ENCODE data around the gene MPP2.

The MPP2 gene

DNA sequence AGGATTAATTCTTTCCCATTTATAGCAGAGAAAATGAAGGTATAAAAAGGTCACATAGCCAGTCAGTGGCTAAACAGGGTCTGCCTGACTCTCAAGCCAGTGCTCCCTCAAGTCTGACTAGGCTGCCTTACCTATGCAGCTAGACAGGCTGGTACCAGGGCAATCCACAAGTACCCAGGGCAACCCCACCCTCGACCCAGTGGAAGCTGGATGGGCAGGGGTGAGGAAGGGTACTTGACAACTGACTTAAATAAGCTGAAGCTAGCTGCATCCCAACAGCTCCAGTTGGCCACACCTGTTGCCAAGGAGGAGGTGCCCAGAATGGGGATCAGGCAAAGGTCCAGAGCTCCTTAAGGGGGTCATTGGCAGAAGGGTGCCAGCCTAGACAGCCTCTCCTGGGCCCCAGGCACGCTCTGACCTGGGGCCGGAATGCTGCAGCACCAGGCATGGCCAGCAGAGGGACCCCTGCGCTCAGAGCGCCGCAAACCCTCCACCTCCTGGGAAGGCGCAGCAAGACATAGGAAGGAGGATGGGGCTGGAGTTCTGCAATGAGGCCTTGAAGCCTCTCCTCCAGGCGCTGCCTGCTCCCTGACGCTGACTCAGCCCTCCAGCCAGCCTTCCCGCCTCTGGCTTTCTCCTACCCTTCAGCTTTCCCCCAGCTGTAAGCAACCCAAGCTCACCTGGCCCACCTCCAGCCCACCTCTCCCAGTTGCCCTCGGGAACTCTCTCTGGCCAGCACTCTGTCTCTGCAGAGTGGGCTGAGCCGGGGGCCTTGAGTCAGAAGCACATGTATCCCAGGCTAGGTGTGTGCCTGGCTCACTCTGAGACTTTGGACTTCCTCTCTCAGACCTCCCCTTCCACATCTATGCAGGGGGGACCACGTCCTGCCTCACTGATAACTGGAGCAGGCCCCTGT lies 28.8 kb downstream of the MPP2 start:
- Histone ChIP-seq H3F3A (ENCODE audit: control insufficient read depth, insufficient read depth) (no peaks in the 10 kb centered on the region), H3K79me2 (ENCODE audit: control insufficient read depth, low read length) (no peaks in the 10 kb centered on the region), H3K27ac (ENCODE audit: low read depth, low read length) (no peak overlapping the region), H3K36me3 (ENCODE audit: control insufficient read depth, low read length) (no peaks in the 10 kb centered on the region), H3K9me3 (ENCODE audit: control insufficient read depth, insufficient read depth, low read length) (no peaks in the 10 kb centered on the region), H3K4me2 (ENCODE audit: low read length) (no peak overlapping the region), H3K4me1 (ENCODE audit: control insufficient read depth, low read length) (no peaks in the 10 kb centered on the region), H3K4me3 (ENCODE audit: low read length) (no peak overlapping the region), H4K20me1 (ENCODE audit: control insufficient read depth, insufficient read depth, low read depth, low read length) (no peaks in the 10 kb centered on the region), H3K9me2 (replicated peaks; ENCODE audit: control insufficient read depth, low read length) (no peaks in the 10 kb centered on the region), H3K27me3 (ENCODE audit: control insufficient read depth, low read length) (no peaks in the 10 kb centered on the region)
- TF ChIP-seq, protein P1, sequence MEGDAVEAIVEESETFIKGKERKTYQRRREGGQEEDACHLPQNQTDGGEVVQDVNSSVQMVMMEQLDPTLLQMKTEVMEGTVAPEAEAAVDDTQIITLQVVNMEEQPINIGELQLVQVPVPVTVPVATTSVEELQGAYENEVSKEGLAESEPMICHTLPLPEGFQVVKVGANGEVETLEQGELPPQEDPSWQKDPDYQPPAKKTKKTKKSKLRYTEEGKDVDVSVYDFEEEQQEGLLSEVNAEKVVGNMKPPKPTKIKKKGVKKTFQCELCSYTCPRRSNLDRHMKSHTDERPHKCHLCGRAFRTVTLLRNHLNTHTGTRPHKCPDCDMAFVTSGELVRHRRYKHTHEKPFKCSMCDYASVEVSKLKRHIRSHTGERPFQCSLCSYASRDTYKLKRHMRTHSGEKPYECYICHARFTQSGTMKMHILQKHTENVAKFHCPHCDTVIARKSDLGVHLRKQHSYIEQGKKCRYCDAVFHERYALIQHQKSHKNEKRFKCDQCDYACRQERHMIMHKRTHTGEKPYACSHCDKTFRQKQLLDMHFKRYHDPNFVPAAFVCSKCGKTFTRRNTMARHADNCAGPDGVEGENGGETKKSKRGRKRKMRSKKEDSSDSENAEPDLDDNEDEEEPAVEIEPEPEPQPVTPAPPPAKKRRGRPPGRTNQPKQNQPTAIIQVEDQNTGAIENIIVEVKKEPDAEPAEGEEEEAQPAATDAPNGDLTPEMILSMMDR (IDR thresholded peaks at IDR 0.05; ENCODE audit: low read depth, low read length, poor library complexity, severe bottlenecking) = peak; percentile 95
- no peak for TF ChIP-seq EZH2phosphoT487 (IDR thresholded peaks at IDR 0.05; ENCODE audit: borderline replicate concordance, low read length)

DNA sequence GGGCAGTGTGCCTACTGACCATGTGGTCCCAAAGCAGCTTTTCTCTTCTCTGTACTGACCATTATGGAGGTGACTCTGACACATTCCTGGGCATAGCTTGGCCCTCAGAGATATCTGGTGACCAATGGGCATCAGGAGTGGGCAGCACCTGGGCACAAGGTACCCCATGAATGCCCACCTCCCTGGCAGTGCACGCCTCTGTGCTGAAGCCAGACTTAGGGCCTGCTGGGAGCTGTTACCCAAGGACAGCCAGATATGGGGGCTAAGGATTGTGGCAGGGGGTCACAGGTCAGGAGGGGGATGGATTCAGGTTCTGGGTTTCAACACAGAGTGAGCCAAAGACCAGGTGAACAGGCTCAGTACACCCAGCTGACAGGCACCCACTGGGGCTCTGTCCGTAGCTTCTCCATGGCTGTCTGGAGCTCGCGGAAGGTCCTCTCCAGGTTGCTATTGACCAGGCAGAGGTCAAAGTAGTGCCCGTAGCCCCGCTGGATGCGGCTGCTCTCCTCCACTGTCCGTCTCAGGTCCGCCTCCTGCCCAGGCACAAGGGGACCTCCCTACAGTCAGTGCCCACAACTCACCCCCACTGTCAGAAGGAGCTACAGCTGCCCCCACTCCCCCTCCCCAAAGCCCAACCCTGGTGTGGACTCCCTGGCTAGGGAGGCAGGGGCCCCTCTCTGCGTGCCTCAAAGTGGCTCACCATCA lies 29.7 kb downstream of the MPP2 start:
- H3K9me2 ChIP-seq (replicated peaks; ENCODE audit: control insufficient read depth, low read length) = no peaks in the 10 kb centered on the region
- H3K4me2 ChIP-seq (ENCODE audit: low read length) = no peak overlapping the region
- no peaks in the 10 kb centered on the region for H3K27me3 ChIP-seq (ENCODE audit: control insufficient read depth, low read length)
- H3K4me1 ChIP-seq (ENCODE audit: control insufficient read depth, low read length) = no peaks in the 10 kb centered on the region
- no peak overlapping the region for H3K4me3 ChIP-seq (ENCODE audit: low read length)
- no peaks in the 10 kb centered on the region for H4K20me1 ChIP-seq (ENCODE audit: control insufficient read depth, insufficient read depth, low read depth, low read length)
- no peaks in the 10 kb centered on the region for H3K9me3 ChIP-seq (ENCODE audit: control insufficient read depth, insufficient read depth, low read length)
- no peaks in the 10 kb centered on the region for H3K36me3 ChIP-seq (ENCODE audit: control insufficient read depth, low read length)
- no peaks in the 10 kb centered on the region for H3F3A ChIP-seq (ENCODE audit: control insufficient read depth, insufficient read depth)
- TF ChIP-seq, protein P1 (IDR thresholded peaks at IDR 0.05; ENCODE audit: low read depth, low read length, poor library complexity, severe bottlenecking) = no peak
- TF ChIP-seq EZH2phosphoT487 (IDR thresholded peaks at IDR 0.05; ENCODE audit: borderline replicate concordance, low read length) = no peak
- H3K79me2 ChIP-seq (ENCODE audit: control insufficient read depth, low read length) = no peaks in the 10 kb centered on the region
- no peak overlapping the region for H3K27ac ChIP-seq (ENCODE audit: low read depth, low read length)

DNA sequence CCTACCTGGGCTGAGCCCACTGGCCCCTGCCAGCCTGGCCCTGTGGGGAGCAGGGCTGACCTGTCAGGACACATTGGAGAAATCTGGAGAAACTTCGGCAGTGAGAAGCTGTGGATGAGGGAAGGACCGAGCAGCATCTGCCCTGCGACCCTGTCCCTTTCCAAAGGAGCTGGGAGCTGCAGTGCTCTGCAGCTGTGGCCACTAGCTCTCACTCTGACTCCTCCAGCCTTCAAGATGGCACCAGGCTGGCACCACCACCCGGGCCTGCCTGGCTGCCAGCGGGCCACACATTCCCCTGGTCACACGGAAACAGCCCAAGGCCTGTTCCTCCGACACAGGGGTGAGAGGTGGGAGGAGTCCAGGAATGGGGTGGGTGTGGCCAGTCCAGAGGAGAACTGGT lies 30.3 kb downstream of the MPP2 start:
- TF ChIP-seq EZH2phosphoT487 (IDR thresholded peaks at IDR 0.05; ENCODE audit: borderline replicate concordance, low read length) = no peak
- TF ChIP-seq, protein P1 (IDR thresholded peaks at IDR 0.05; ENCODE audit: low read depth, low read length, poor library complexity, severe bottlenecking) = no peak
- Histone ChIP-seq H3K4me3 (ENCODE audit: low read length) (no peak overlapping the region), H3K79me2 (ENCODE audit: control insufficient read depth, low read length) (no peaks in the 10 kb centered on the region), H3K27ac (ENCODE audit: low read depth, low read length) (no peak overlapping the region), H3K9me2 (replicated peaks; ENCODE audit: control insufficient read depth, low read length) (no peaks in the 10 kb centered on the region), H3F3A (ENCODE audit: control insufficient read depth, insufficient read depth) (no peaks in the 10 kb centered on the region), H3K9me3 (ENCODE audit: control insufficient read depth, insufficient read depth, low read length) (no peaks in the 10 kb centered on the region), H3K4me1 (ENCODE audit: control insufficient read depth, low read length) (no peaks in the 10 kb centered on the region), H4K20me1 (ENCODE audit: control insufficient read depth, insufficient read depth, low read depth, low read length) (no peaks in the 10 kb centered on the region), H3K36me3 (ENCODE audit: control insufficient read depth, low read length) (no peaks in the 10 kb centered on the region), H3K27me3 (ENCODE audit: control insufficient read depth, low read length) (no peaks in the 10 kb centered on the region), H3K4me2 (ENCODE audit: low read length) (no peak overlapping the region)
